Measurements from ENCODE around the gene KRTAP20-4.

Gene KRTAP20-4

GRCh38 chr21:30623362-30623761, 2.9 kb downstream of the KRTAP20-4 start:
- Mint-ChIP-seq H3K27ac (no peak overlapping the region), H3K36me3 (ENCODE audit: low read depth) (no peaks in the 10 kb centered on the region), H3K4me3 (no peak overlapping the region), H3K27me3 (no peaks in the 10 kb centered on the region), H3K9me3 (peaks cover 32% of the 10 kb centered on the region), H3K4me1 (ENCODE audit: low read depth) (no peaks in the 10 kb centered on the region)
- intact Hi-C loops (cut with micrococcal nuclease) = no loop called here

- Mint-ChIP-seq H3K36me3 (ENCODE audit: low read depth) (no peaks in the 10 kb centered on the region), H3K4me1 (ENCODE audit: low read depth) (no peaks in the 10 kb centered on the region), H3K4me3 (no peak overlapping the region), H3K27me3 (no peaks in the 10 kb centered on the region), H3K9me3 (peaks cover 34% of the 10 kb centered on the region), H3K27ac (no peak overlapping the region)
- intact Hi-C loops (cut with micrococcal nuclease) = no loop called here
Observed at GRCh38 chr21:30625449-30626165, 5.2 kb downstream of the KRTAP20-4 start.

GRCh38 chr21:30628109-30628508, 7.7 kb downstream of the KRTAP20-4 start:
- intact Hi-C loops (cut with micrococcal nuclease) = no loop called here
- Mint-ChIP-seq H3K36me3 (ENCODE audit: low read depth) (no peaks in the 10 kb centered on the region), H3K4me1 (ENCODE audit: low read depth) (no peaks in the 10 kb centered on the region), H3K9me3 (peaks cover 45% of the 10 kb centered on the region), H3K27ac (no peak overlapping the region), H3K27me3 (no peaks in the 10 kb centered on the region), H3K4me3 (no peak overlapping the region)

GRCh38 chr21:30629200-30629599, 8.8 kb downstream of the KRTAP20-4 start:
- H3K4me1 Mint-ChIP-seq (ENCODE audit: low read depth) = no peaks in the 10 kb centered on the region
- no peaks in the 10 kb centered on the region for H3K27me3 Mint-ChIP-seq
- intact Hi-C loops (cut with micrococcal nuclease) = no loop called here
- no peak overlapping the region for H3K4me3 Mint-ChIP-seq
- H3K27ac Mint-ChIP-seq = no peak overlapping the region
- peaks cover 34% of the 10 kb centered on the region for H3K9me3 Mint-ChIP-seq
- H3K36me3 Mint-ChIP-seq (ENCODE audit: low read depth) = no peaks in the 10 kb centered on the region

GRCh38 chr21:30634906-30635305, 14.5 kb downstream of the KRTAP20-4 start, which contains the start of gene KRTAP20-2:
Gene KRTAP20-2 (plus strand): TSS chr21:30635206. CDS start chr21:30635264, 58 bp downstream.
- Mint-ChIP-seq H3K36me3 (ENCODE audit: low read depth) (no peaks in the 10 kb centered on the region), H3K27ac (no peak within 1 kb of the TSS), H3K4me1 (ENCODE audit: low read depth) (no peaks in the 10 kb centered on the region), H3K4me3 (no peak within 1 kb of the TSS), H3K27me3 (no peaks in the 10 kb centered on the region), H3K9me3 (peaks cover 26% of the 10 kb centered on the region)
- intact Hi-C loops (cut with micrococcal nuclease) = no loop called here

GRCh38 chr21:30638686-30639085, 18.3 kb downstream of the KRTAP20-4 start:
- peaks cover 30% of the 10 kb centered on the region for H3K9me3 Mint-ChIP-seq
- intact Hi-C loops (cut with micrococcal nuclease) = no loop called here
- H3K36me3 Mint-ChIP-seq (ENCODE audit: low read depth) = no peaks in the 10 kb centered on the region
- H3K4me1 Mint-ChIP-seq (ENCODE audit: low read depth) = no peaks in the 10 kb centered on the region
- H3K4me3 Mint-ChIP-seq = no peak overlapping the region
- no peaks in the 10 kb centered on the region for H3K27me3 Mint-ChIP-seq
- no peak overlapping the region for H3K27ac Mint-ChIP-seq

GRCh38 chr21:30642564-30642963, 22.1 kb downstream of the KRTAP20-4 start, which contains the start of gene KRTAP20-3:
Gene KRTAP20-3 (plus strand): TSS chr21:30642864.
- no peaks in the 10 kb centered on the region for H3K4me1 Mint-ChIP-seq (ENCODE audit: low read depth)
- H3K4me3 Mint-ChIP-seq = no peak within 1 kb of the TSS
- H3K9me3 Mint-ChIP-seq = peaks cover 49% of the 10 kb centered on the region
- H3K36me3 Mint-ChIP-seq (ENCODE audit: low read depth) = no peaks in the 10 kb centered on the region
- no peak within 1 kb of the TSS for H3K27ac Mint-ChIP-seq
- intact Hi-C loops (cut with micrococcal nuclease) = no loop called here
- H3K27me3 Mint-ChIP-seq = no peaks in the 10 kb centered on the region

- H3K9me3 Mint-ChIP-seq = peaks cover 43% of the 10 kb centered on the region
- no peak overlapping the region for H3K27ac Mint-ChIP-seq
- intact Hi-C loops (cut with micrococcal nuclease) = no loop called here
- H3K36me3 Mint-ChIP-seq (ENCODE audit: low read depth) = no peaks in the 10 kb centered on the region
- H3K4me1 Mint-ChIP-seq (ENCODE audit: low read depth) = no peaks in the 10 kb centered on the region
- no peak overlapping the region for H3K4me3 Mint-ChIP-seq
- H3K27me3 Mint-ChIP-seq = no peaks in the 10 kb centered on the region
Observed at GRCh38 chr21:30646904-30647414, 26.5 kb downstream of the KRTAP20-4 start.

GRCh38 chr21:30652891-30653290, 32.5 kb downstream of the KRTAP20-4 start:
- peaks cover 12% of the 10 kb centered on the region for H3K9me3 Mint-ChIP-seq
- no peak overlapping the region for H3K27ac Mint-ChIP-seq
- intact Hi-C loops (cut with micrococcal nuclease) = no loop called here
- no peaks in the 10 kb centered on the region for H3K4me1 Mint-ChIP-seq (ENCODE audit: low read depth)
- no peak overlapping the region for H3K4me3 Mint-ChIP-seq
- H3K36me3 Mint-ChIP-seq (ENCODE audit: low read depth) = no peaks in the 10 kb centered on the region
- H3K27me3 Mint-ChIP-seq = no peaks in the 10 kb centered on the region

- H3K9me3 Mint-ChIP-seq = peaks cover 52% of the 10 kb centered on the region
- H3K36me3 Mint-ChIP-seq (ENCODE audit: low read depth) = no peaks in the 10 kb centered on the region
- H3K4me3 Mint-ChIP-seq = no peak overlapping the region
- intact Hi-C loops (cut with micrococcal nuclease) = no loop called here
- no peak overlapping the region for H3K27ac Mint-ChIP-seq
- H3K4me1 Mint-ChIP-seq (ENCODE audit: low read depth) = no peaks in the 10 kb centered on the region
- H3K27me3 Mint-ChIP-seq = no peaks in the 10 kb centered on the region
Observed at GRCh38 chr21:30668776-30669175, 48.3 kb downstream of the KRTAP20-4 start.
